SK-N-MC (cell line): Measurements from ENCODE around the gene BTRC.

Source experiments
- DNase-seq: peaks from one replicate; pipeline ENCODE4 v3.0.0-alpha.2; 2011; ENCODE audit warnings: low read depth, low spot score
- H3K27ac ChIP-seq: fragments of 200-600 bp; sonication (generic); 2 replicates; pipeline ENCODE4 v1.5.1; 2016; ENCODE audit warnings: mixed run types
- H3K36me3 ChIP-seq: fragments of 200-600 bp; sonication (generic); 2 replicates; pipeline ENCODE4 v1.6.1; 2017; ENCODE audit warnings: antibody characterized with exemption, low read length, mixed read lengths; ENCODE audit not compliant: insufficient read depth
- H3K4me3 ChIP-seq: fragments of 200-600 bp; sonication (generic); 2 replicates; pipeline ENCODE4 v1.5.1; 2016
- H3K9ac ChIP-seq: fragments of 200-600 bp; sonication (generic); 2 replicates; pipeline ENCODE4 v1.8.0; 2017; ENCODE audit warnings: mixed run types, mixed read lengths; ENCODE audit not compliant: insufficient read length
- H3K9me3 ChIP-seq: fragments of 200-600 bp; sonication (generic); 2 replicates; pipeline ENCODE4 v1.6.1; 2017; ENCODE audit warnings: low read depth, mild to moderate bottlenecking, antibody characterized with exemption, low read length, moderate library complexity, mixed read lengths
- EZH2 ChIP-seq: fragments of 200-600 bp; sonication (generic); IDR thresholded peaks from one replicate; pipeline ENCODE4 v1.6.1; 2017; ENCODE audit warnings: antibody characterized with exemption
- FOXP2 ChIP-seq: optimal IDR thresholded peaks from 2 replicates; pipeline ENCODE3; 2011; ENCODE audit warnings: mild to moderate bottlenecking, moderate library complexity; ENCODE audit not compliant: insufficient read depth; ENCODE audit errors: extremely low read length, control extremely low read depth
- POLR2AphosphoS5 ChIP-seq: IDR thresholded peaks from 2 replicates; pipeline ENCODE4 v1.6.1; 2012; ENCODE audit warnings: mild to moderate bottlenecking, low read depth, low read length, borderline replicate concordance

Gene BTRC

GRCh38 chr10:101535949-101536348 lies 182.0 kb downstream of the BTRC start:
- Histone ChIP-seq H3K9me3 (no peaks in the 10 kb centered on the region), H3K36me3 (no peaks in the 10 kb centered on the region), H3K9ac (no peak overlapping the region), H3K4me3 (no peak overlapping the region), H3K27ac (no peak overlapping the region)
- no peak for DNase-seq
- TF ChIP-seq POLR2AphosphoS5: no peak
- no peak for TF ChIP-seq EZH2
- no peak for TF ChIP-seq FOXP2

GRCh38 chr10:101536800-101537199 lies 182.8 kb downstream of the BTRC start:
- Histone ChIP-seq H3K9ac (no peak overlapping the region), H3K9me3 (no peaks in the 10 kb centered on the region), H3K27ac (no peak overlapping the region), H3K4me3 (no peak overlapping the region), H3K36me3 (no peaks in the 10 kb centered on the region)
- TF ChIP-seq FOXP2 (no peak), EZH2 (no peak), POLR2AphosphoS5 (no peak)
- no peak for DNase-seq

DNA sequence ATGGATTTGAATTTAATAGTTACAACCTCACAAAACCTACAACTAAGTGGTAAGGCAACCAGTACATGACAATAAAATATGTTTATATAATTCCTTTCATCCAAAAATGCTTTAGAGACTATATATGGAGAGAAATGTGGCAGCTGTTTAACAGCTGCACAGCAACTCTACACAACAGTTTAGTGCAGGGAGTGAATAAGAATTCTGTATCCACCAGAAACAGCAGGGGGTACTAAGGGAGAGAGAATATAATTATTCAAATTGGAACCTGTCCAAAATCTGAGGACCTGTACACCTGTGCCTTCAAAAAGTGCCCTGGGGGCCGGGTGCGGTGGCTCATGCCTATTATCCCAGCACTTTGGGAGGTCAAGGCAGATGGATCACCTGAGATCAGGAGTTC lies 184.5 kb downstream of the BTRC start:
- Histone ChIP-seq H3K9ac (no peak overlapping the region), H3K4me3 (no peak overlapping the region), H3K27ac (no peak overlapping the region), H3K36me3 (no peaks in the 10 kb centered on the region), H3K9me3 (no peaks in the 10 kb centered on the region)
- TF ChIP-seq POLR2AphosphoS5: no peak
- TF ChIP-seq EZH2: no peak
- TF ChIP-seq FOXP2: no peak
- DNase-seq: no peak

GRCh38 chr10:101545898-101546297 lies 191.9 kb downstream of the BTRC start:
- DNase-seq: no peak
- Histone ChIP-seq H3K9ac (no peak overlapping the region), H3K9me3 (no peaks in the 10 kb centered on the region), H3K27ac (no peak overlapping the region), H3K4me3 (no peak overlapping the region), H3K36me3 (no peaks in the 10 kb centered on the region)
- TF ChIP-seq EZH2 (no peak), POLR2AphosphoS5 (no peak), FOXP2 (no peak)

GRCh38 chr10:101550965-101551364 lies 197.0 kb downstream of the BTRC start:
- no peak for DNase-seq

GRCh38 chr10:101552442-101552841 lies 198.5 kb downstream of the BTRC start:
- TF ChIP-seq EZH2 (no peak), FOXP2 (no peak), POLR2AphosphoS5 (no peak)

More at GRCh38 chr10:101550965-101551364, 197.0 kb downstream of the BTRC start:
- H3K36me3 ChIP-seq: no peaks in the 10 kb centered on the region
- no peaks in the 10 kb centered on the region for H3K9me3 ChIP-seq
- no peak overlapping the region for H3K9ac ChIP-seq
- no peak for TF ChIP-seq FOXP2
- TF ChIP-seq POLR2AphosphoS5: no peak
- no peak for TF ChIP-seq EZH2
- no peak overlapping the region for H3K4me3 ChIP-seq
- no peak overlapping the region for H3K27ac ChIP-seq

DNA sequence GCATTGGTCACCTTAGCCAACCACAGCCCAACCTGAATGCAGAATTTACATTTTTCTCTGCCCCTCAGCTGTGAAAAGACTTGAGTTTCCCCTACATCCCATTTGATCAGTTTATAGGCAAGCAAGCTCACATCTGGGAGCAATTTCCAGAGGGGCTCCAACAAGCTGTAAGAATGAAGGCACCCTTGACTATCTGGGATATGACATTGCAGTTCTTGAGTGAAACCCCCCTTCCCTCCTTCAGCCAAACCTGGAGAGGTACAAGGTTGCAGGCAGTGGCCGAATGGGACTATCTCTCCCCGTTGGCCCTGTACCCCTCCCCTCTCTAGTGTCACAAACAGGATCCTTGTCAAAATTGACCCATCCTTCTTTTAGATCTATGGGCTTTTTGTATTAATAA lies 203.6 kb downstream of the BTRC start:
- no peak for DNase-seq
- H3K9ac ChIP-seq: no peak overlapping the region
- H3K4me3 ChIP-seq: no peak overlapping the region
- H3K9me3 ChIP-seq: no peaks in the 10 kb centered on the region
- no peaks in the 10 kb centered on the region for H3K36me3 ChIP-seq
- H3K27ac ChIP-seq: no peak overlapping the region
- no peak for TF ChIP-seq EZH2
- no peak for TF ChIP-seq POLR2AphosphoS5
- no peak for TF ChIP-seq FOXP2

More at GRCh38 chr10:101552442-101552841, 198.5 kb downstream of the BTRC start:
- no peak overlapping the region for H3K4me3 ChIP-seq
- DNase-seq: no peak
- H3K27ac ChIP-seq: no peak overlapping the region
- H3K36me3 ChIP-seq: no peaks in the 10 kb centered on the region
- no peak overlapping the region for H3K9ac ChIP-seq
- H3K9me3 ChIP-seq: no peaks in the 10 kb centered on the region

DNA sequence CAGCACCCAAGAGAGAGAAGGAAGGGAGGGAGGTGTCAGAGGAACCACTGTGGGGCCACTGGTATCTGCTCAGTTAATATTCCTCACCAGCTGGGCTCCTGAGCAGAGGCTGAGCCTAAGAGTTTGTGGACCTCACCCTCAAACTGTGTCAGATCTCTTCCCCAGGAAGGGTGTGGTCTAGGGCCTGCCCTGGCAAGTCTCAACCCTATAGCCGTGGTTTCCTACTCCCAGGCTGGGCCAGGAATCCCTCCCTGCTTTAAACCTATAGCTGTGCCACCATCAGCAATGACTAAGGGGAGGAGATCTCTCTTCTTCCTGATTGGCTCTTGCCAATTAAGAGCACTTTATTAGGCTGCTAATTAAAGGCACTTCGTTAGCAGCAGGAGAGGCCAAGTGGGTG lies 204.2 kb downstream of the BTRC start:
- no peaks in the 10 kb centered on the region for H3K9me3 ChIP-seq
- no peak overlapping the region for H3K27ac ChIP-seq
- TF ChIP-seq EZH2 (no peak), FOXP2 (no peak), POLR2AphosphoS5 (no peak)
- no peak overlapping the region for H3K9ac ChIP-seq
- H3K36me3 ChIP-seq: no peaks in the 10 kb centered on the region
- no peak for DNase-seq
- H3K4me3 ChIP-seq: no peak overlapping the region

- Histone ChIP-seq H3K9me3 (no peaks in the 10 kb centered on the region), H3K9ac (no peak overlapping the region), H3K27ac (no peak overlapping the region), H3K36me3 (no peaks in the 10 kb centered on the region), H3K4me3 (no peak overlapping the region)
- DNase-seq: no peak
- TF ChIP-seq EZH2 (no peak), FOXP2 (no peak), POLR2AphosphoS5 (no peak)
Observed at GRCh38 chr10:101558671-101559595, 205.0 kb downstream of the BTRC start.
